Endothelial cell of umbilical vein (primary cell): Measurements from ENCODE around the gene SLC66A2.

Experiments used
- EZH2 ChIP-seq: IDR thresholded peaks from 2 replicates; pipeline ENCODE4 v1.6.1; 2012; ENCODE audit warnings: borderline replicate concordance, low read depth, mild to moderate bottlenecking, moderate library complexity, low read length, inconsistent platforms; ENCODE audit not compliant: severe bottlenecking
- POLR2A ChIP-seq: IDR thresholded peaks from 2 replicates; pipeline ENCODE4 v1.6.1; 2012; ENCODE audit warnings: low read depth, mild to moderate bottlenecking, control low read depth, low read length
- TF ChIP-seq, protein P1 (sequence below), 2 donors: IDR thresholded peaks; 1 replicate in 1 of 2; 2 replicates in 1 of 2; pipeline ENCODE4 v1.5.1; 2011; ENCODE audit warnings: low read length in 2 of 2, mild to moderate bottlenecking in 2 of 2, moderate library complexity in 2 of 2, control low read depth in 1 of 2, inconsistent platforms in 1 of 2, low read depth in 1 of 2; ENCODE audit not compliant: insufficient read depth in 1 of 2; ENCODE audit errors: extremely low read depth in 1 of 2

- TF ChIP-seq, protein P1, sequence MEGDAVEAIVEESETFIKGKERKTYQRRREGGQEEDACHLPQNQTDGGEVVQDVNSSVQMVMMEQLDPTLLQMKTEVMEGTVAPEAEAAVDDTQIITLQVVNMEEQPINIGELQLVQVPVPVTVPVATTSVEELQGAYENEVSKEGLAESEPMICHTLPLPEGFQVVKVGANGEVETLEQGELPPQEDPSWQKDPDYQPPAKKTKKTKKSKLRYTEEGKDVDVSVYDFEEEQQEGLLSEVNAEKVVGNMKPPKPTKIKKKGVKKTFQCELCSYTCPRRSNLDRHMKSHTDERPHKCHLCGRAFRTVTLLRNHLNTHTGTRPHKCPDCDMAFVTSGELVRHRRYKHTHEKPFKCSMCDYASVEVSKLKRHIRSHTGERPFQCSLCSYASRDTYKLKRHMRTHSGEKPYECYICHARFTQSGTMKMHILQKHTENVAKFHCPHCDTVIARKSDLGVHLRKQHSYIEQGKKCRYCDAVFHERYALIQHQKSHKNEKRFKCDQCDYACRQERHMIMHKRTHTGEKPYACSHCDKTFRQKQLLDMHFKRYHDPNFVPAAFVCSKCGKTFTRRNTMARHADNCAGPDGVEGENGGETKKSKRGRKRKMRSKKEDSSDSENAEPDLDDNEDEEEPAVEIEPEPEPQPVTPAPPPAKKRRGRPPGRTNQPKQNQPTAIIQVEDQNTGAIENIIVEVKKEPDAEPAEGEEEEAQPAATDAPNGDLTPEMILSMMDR (IDR thresholded peaks at IDR 0.05; ENCODE audit: extremely low read depth in 1 of 2, insufficient read depth in 1 of 2, low read depth in 1 of 2, low read length in 2 of 2) = no peak
- TF ChIP-seq POLR2A (no peak), EZH2 (no peak)
These were observed 67.0 kb downstream of the SLC66A2 start for GRCh38 chr18:79884294-79884962.
